Breast epithelium (tissue), 4 donors: ENCODE data around the gene C4orf50. TPM values are rescaled to one million over a fixed set of nuclear protein-coding genes. Genes with fewer than 3 reads are reported as not detected.
"Not testable (repeated sequence)": the region's sequence is repeated elsewhere in the genome, so short reads cannot be mapped to it uniquely, and the experiment has no call there.

Experiments used
- DNase-seq, 2 donors: peaks; one replicate each; pipeline ENCODE4 v3.0.0-alpha.2; 2019; ENCODE audit warnings: low spot score in 2 of 2
- H3K27ac ChIP-seq, 2 donors: fragments of 200-600 bp; sonication (generic) in 1 of 2; one replicate each; pipeline ENCODE4 v1.5.1; 2016 to 2019; ENCODE audit warnings: mild to moderate bottlenecking in 1 of 2
- H3K27me3 ChIP-seq, 2 donors: fragments of 200-600 bp; sonication (generic) in 1 of 2; one replicate each; pipeline versions ENCODE4 v1.5.1 to v1.6.0; 2017 to 2019; ENCODE audit warnings: control low read depth in 1 of 2, mild to moderate bottlenecking in 1 of 2
- H3K36me3 ChIP-seq: fragments of 200-600 bp; one replicate; pipeline ENCODE4 v1.5.1; 2019
- H3K4me1 ChIP-seq, 2 donors: fragments of 200-600 bp; sonication (generic); one replicate each; pipeline ENCODE4 v1.5.1; 2016 to 2019; ENCODE audit warnings: control low read depth in 1 of 2
- H3K4me3 ChIP-seq, 3 donors: fragments of 200-600 bp; sonication (generic); 1 replicate in 2 of 3; 2 replicates in 1 of 3; pipeline ENCODE4 v1.5.1; 2016 to 2019; ENCODE audit warnings: mild to moderate bottlenecking in 3 of 3, moderate library complexity in 2 of 3
- H3K9me3 ChIP-seq, 2 donors: fragments of 200-600 bp; sonication (generic) in 1 of 2; one replicate each; pipeline ENCODE4 v1.5.1; 2016 to 2019; ENCODE audit warnings: control low read depth in 1 of 2
- CTCF ChIP-seq, 3 donors: fragments of 450-650 bp; IDR thresholded peaks; one replicate each; pipeline ENCODE4 v1.5.1; 2016 to 2017; ENCODE audit warnings: antibody characterized with exemption in 3 of 3, mild to moderate bottlenecking in 3 of 3, moderate library complexity in 3 of 3
- POLR2A ChIP-seq: fragments of 450-650 bp; IDR thresholded peaks from one replicate; pipeline ENCODE4 v1.6.1; 2016; ENCODE audit warnings: antibody characterized with exemption, mild to moderate bottlenecking, moderate library complexity
- POLR2AphosphoS5 ChIP-seq, 3 donors: sonication (generic); formaldehyde crosslinking; IDR thresholded peaks; one replicate each; pipeline ENCODE4 v1.6.1; 2017; ENCODE audit warnings: antibody characterized with exemption in 3 of 3
- intact Hi-C: fragments of 100-400 bp; cut with DNase I; formaldehyde crosslinking; loops from one replicate; pipeline ENCODE4 v1.15.1; 2023; ENCODE audit warnings: low total_unique reads
- total RNA-seq, 3 donors: library from RNA; depleted of rRNA; stranded (reverse); fragments of >200 nt; gene quantifications; one replicate each; pipeline ENCODE4 v1.1.0, GENCODE V29; 2016

Gene C4orf50
- total RNA-seq, 3 donors from 2014 or later, result under 0.01 TPM; not detected in 1

GRCh38 chr4:6008092-6008551 lies 10.1 kb downstream of the C4orf50 start:
- Histone ChIP-seq H3K36me3 (no peaks in the 10 kb centered on the region), H3K27me3 (peaks cover 0 to 59% of the 10 kb centered on the region in 2 donors), H3K4me3 (no peak overlapping the region), H3K9me3 (no peaks in the 10 kb centered on the region), H3K4me1 (no peaks in the 10 kb centered on the region), H3K27ac (no peak overlapping the region)
- DNase-seq, result peak in 1 of 2 donors; percentile 3
- TF ChIP-seq POLR2AphosphoS5 (IDR thresholded peaks at IDR 0.05) (no peak), CTCF (IDR thresholded peaks at IDR 0.05) (no peak), POLR2A (no peak)
- intact Hi-C loops, result no loop called here

- DNase-seq, result peak in 1 of 2 donors; percentile 20
- Histone ChIP-seq H3K4me3 (no peak overlapping the region), H3K27ac (no peak overlapping the region), H3K9me3 (no peaks in the 10 kb centered on the region), H3K36me3 (no peaks in the 10 kb centered on the region), H3K4me1 (no peaks in the 10 kb centered on the region), H3K27me3 (peaks cover 0 to 57% of the 10 kb centered on the region in 2 donors)
- no peak for TF ChIP-seq CTCF (IDR thresholded peaks at IDR 0.05)
- no peak for TF ChIP-seq POLR2AphosphoS5 (IDR thresholded peaks at IDR 0.05)
- TF ChIP-seq POLR2A, result no peak
- intact Hi-C loops, result no loop called here
Observed at GRCh38 chr4:6005175-6005574, 13.1 kb downstream of the C4orf50 start.

GRCh38 chr4:6003485-6003884 lies 14.7 kb downstream of the C4orf50 start:
- H3K27me3 ChIP-seq, result peaks cover 0 to 52% of the 10 kb centered on the region in 2 donors
- DNase-seq, H3K36me3 ChIP-seq, H3K4me1 ChIP-seq, H3K9me3 ChIP-seq, intact Hi-C loops, H3K4me3 ChIP-seq, H3K27ac ChIP-seq: not testable (repeated sequence)

- intact Hi-C loops, result no loop called here
- Histone ChIP-seq H3K4me1 (no peaks in the 10 kb centered on the region), H3K27ac (no peak overlapping the region), H3K9me3 (no peaks in the 10 kb centered on the region), H3K27me3 (peaks cover 0 to 48% of the 10 kb centered on the region in 2 donors), H3K36me3 (no peaks in the 10 kb centered on the region), H3K4me3 (no peak overlapping the region)
- no peak for TF ChIP-seq POLR2AphosphoS5 (IDR thresholded peaks at IDR 0.05)
- no peak for DNase-seq
Observed at GRCh38 chr4:6002926-6003325, 15.3 kb downstream of the C4orf50 start.

GRCh38 chr4:6002492-6002833 lies 15.8 kb downstream of the C4orf50 start:
- intact Hi-C loops, result no loop called here
- Histone ChIP-seq H3K27ac (no peak overlapping the region), H3K27me3 (peaks cover 0 to 44% of the 10 kb centered on the region in 2 donors), H3K9me3 (no peaks in the 10 kb centered on the region), H3K36me3 (no peaks in the 10 kb centered on the region), H3K4me1 (no peaks in the 10 kb centered on the region), H3K4me3 (no peak overlapping the region)
- DNase-seq, result no peak
- TF ChIP-seq CTCF (IDR thresholded peaks at IDR 0.05) (no peak), POLR2AphosphoS5 (IDR thresholded peaks at IDR 0.05) (no peak), POLR2A (no peak)

- no peak overlapping the region for H3K27ac ChIP-seq
- H3K4me3 ChIP-seq, result no peak overlapping the region
- intact Hi-C loops, result loop anchor here (2.0 kb wide), 1 partner anchor 327 kb away; no protein-coding TSS in a partner anchor
- no peak for DNase-seq
- H3K27me3 ChIP-seq, result peaks cover 0 to 43% of the 10 kb centered on the region in 2 donors
- no peaks in the 10 kb centered on the region for H3K9me3 ChIP-seq
- TF ChIP-seq POLR2AphosphoS5 (IDR thresholded peaks at IDR 0.05), result no peak
- TF ChIP-seq CTCF (IDR thresholded peaks at IDR 0.05), result no peak
- TF ChIP-seq POLR2A, result no peak
- no peaks in the 10 kb centered on the region for H3K36me3 ChIP-seq
- no peaks in the 10 kb centered on the region for H3K4me1 ChIP-seq
Observed at GRCh38 chr4:6001680-6002491, 16.3 kb downstream of the C4orf50 start.
